Type B pancreatic cell (in vitro differentiated cells): ENCODE measurements around the gene HIGD1C. TPM values are rescaled to one million over a fixed set of nuclear protein-coding genes. Genes with fewer than 3 reads are reported as not detected.
"Not testable (repeated sequence)": the region's sequence is repeated elsewhere in the genome, so short reads cannot be mapped to it uniquely, and the experiment has no call there.

Source experiments
- DNase-seq: peaks from one replicate; pipeline ENCODE4 v3.0.0; 2021; ENCODE audit warnings: mixed read lengths; ENCODE audit not compliant: unreplicated experiment; ENCODE audit errors: extremely low spot score
- H3K27ac Mint-ChIP-seq: 2 replicates; pipeline ENCODE4 v1.8.0; 2021; ENCODE audit warnings: mild to moderate bottlenecking, mixed read lengths
- H3K27me3 Mint-ChIP-seq: 2 replicates; pipeline ENCODE4 v1.8.0; 2021; ENCODE audit warnings: mixed read lengths
- H3K36me3 Mint-ChIP-seq: 2 replicates; pipeline ENCODE4 v1.8.0; 2021; ENCODE audit warnings: mixed read lengths
- H3K4me1 Mint-ChIP-seq: one replicate; pipeline ENCODE4 v1.8.0; 2021; ENCODE audit warnings: mixed read lengths; ENCODE audit not compliant: unreplicated experiment
- H3K4me3 Mint-ChIP-seq: 2 replicates; pipeline ENCODE4 v1.8.0; 2021; ENCODE audit warnings: mild to moderate bottlenecking, mixed read lengths
- H3K9me3 Mint-ChIP-seq: 2 replicates; pipeline ENCODE4 v1.8.0; 2021; ENCODE audit warnings: mixed read lengths
- CTCF ChIP-seq: fragments of 200-600 bp; sonication (generic); conservative IDR thresholded peaks from 2 replicates; pipeline ENCODE4 v1.5.0; 2021; ENCODE audit warnings: antibody characterized with exemption, mild to moderate bottlenecking
- total RNA-seq: library from RNA; stranded (reverse); gene quantifications from 2 replicates; pipeline ENCODE4 v1.2.1, GENCODE V29; 2021; ENCODE audit warnings: low replicate concordance

Gene HIGD1C
- total RNA-seq, 1 donor from 2014 or later = not detected

DNA sequence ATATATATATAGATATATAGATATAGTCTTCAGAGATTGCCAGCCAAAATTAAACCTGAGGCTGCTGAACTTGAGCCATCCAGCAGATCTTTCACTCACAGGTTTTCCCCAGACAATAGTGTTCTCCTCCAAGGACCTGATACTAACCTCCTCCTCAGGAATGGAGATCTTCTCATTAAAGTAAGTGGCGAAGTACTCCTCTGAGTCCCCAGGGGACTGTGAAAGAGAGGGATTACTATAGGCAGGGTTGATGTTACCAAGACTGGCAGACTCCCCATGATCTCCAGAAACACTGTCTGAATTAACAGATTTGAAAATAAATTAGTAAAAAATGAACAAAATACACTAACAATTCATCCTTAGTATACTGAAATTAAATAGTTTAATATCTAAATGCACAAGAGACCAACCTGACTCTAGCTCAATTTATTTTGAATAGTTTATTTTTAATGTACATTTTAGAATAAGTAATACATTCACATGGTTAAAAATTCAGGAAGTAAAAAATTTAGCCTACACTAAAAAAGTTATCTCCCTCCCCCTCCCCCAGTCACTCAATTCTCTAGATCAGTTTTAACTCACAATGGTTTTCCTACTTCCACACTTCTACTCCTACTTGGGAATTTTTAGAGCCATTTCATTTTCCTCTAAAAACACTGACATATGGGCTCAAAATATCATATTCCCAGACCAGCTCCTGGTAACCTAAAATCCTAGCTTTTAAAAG lies 56.1 kb downstream of the HIGD1C start:
- Mint-ChIP-seq H3K27ac (no peak overlapping the region), H3K4me3 (no peak overlapping the region), H3K27me3 (no peaks in the 10 kb centered on the region), H3K36me3 (peaks cover 21% of the 10 kb centered on the region), H3K4me1 (peaks cover 25% of the 10 kb centered on the region), H3K9me3 (no peaks in the 10 kb centered on the region)
- TF ChIP-seq CTCF = no peak
- DNase-seq = no peak

- H3K4me3 Mint-ChIP-seq = no peak overlapping the region
- DNase-seq = no peak
- no peaks in the 10 kb centered on the region for H3K27me3 Mint-ChIP-seq
- H3K36me3 Mint-ChIP-seq = peaks cover 21% of the 10 kb centered on the region
- peaks cover 25% of the 10 kb centered on the region for H3K4me1 Mint-ChIP-seq
- H3K27ac Mint-ChIP-seq = no peak overlapping the region
- H3K9me3 Mint-ChIP-seq = no peaks in the 10 kb centered on the region
- no peak for TF ChIP-seq CTCF
Measured at GRCh38 chr12:51009056-51009440, 56.7 kb downstream of the HIGD1C start.

GRCh38 chr12:51011955-51012354 lies 59.6 kb downstream of the HIGD1C start:
- H3K9me3 Mint-ChIP-seq = no peaks in the 10 kb centered on the region
- H3K4me1 Mint-ChIP-seq = peaks cover 19% of the 10 kb centered on the region
- no peaks in the 10 kb centered on the region for H3K27me3 Mint-ChIP-seq
- no peak for DNase-seq
- H3K36me3 Mint-ChIP-seq = peaks cover 6% of the 10 kb centered on the region
- no peak for TF ChIP-seq CTCF
- peak overlapping the region; percentile 24 for H3K4me3 Mint-ChIP-seq
- peak overlapping the region; percentile 15 for H3K27ac Mint-ChIP-seq

- DNase-seq = no peak
- Mint-ChIP-seq H3K4me1 (peaks cover 19% of the 10 kb centered on the region), H3K27ac (no peak overlapping the region), H3K36me3 (peaks cover 4% of the 10 kb centered on the region), H3K4me3 (no peak overlapping the region), H3K27me3 (no peaks in the 10 kb centered on the region), H3K9me3 (no peaks in the 10 kb centered on the region)
- no peak for TF ChIP-seq CTCF
Measured at GRCh38 chr12:51012570-51013236, 60.4 kb downstream of the HIGD1C start.

DNA sequence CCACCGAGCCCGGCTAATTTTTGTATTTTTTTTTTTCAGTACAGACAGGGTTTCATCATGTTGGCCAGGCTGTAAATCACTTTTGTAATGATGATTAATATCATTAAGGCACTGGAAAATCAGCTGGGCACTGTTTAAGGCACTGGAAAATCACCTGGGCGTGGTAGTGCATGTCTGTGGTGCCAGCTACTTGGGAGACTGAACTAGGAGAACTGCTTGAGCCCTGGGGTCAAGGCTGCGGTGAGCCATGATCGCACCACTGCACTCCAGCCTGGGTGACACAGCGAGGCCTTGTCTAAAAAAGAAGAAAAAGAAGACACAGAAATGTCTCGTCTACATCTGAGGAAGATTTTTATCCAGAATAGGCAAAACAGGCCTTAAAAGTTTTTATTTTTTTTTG lies 61.1 kb downstream of the HIGD1C start:
- H3K4me3 Mint-ChIP-seq = no peak overlapping the region
- DNase-seq = no peak
- peaks cover 4% of the 10 kb centered on the region for H3K36me3 Mint-ChIP-seq
- peaks cover 19% of the 10 kb centered on the region for H3K4me1 Mint-ChIP-seq
- H3K27ac Mint-ChIP-seq = no peak overlapping the region
- no peaks in the 10 kb centered on the region for H3K27me3 Mint-ChIP-seq
- no peak for TF ChIP-seq CTCF
- H3K9me3 Mint-ChIP-seq = no peaks in the 10 kb centered on the region

DNA sequence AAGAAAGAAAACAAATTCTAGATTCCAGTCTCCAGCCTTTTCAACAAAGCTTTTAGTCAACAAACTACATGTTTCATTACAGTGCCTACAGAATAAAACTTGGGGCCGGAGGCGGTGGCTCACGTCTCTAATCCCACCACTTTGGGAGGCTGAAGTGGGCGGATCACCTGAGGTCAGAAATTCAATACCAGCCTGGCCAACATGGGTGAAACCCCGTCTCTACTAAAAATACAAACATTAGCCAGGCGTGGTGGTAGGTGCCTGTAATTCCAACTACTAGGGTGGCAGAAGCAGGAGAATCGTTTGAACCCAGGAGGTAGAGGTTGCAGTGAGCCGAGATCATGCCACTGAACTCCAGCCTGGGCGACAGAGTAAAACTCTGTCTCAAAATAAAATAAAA lies 62.1 kb downstream of the HIGD1C start:
- peaks cover 14% of the 10 kb centered on the region for H3K4me1 Mint-ChIP-seq
- not testable (repeated sequence) for H3K27ac Mint-ChIP-seq, H3K4me3 Mint-ChIP-seq, H3K27me3 Mint-ChIP-seq, H3K36me3 Mint-ChIP-seq, DNase-seq, H3K9me3 Mint-ChIP-seq
